B cell (primary cell): ENCODE data around the gene MTCL3.

Source experiments
- ATAC-seq: fragments of 200-7000 bp; cut with Tn5 transposase; one replicate; pipeline ENCODE4 v1.10.0; 2021; ENCODE audit warnings: low read depth, mild to moderate bottlenecking, moderate number of reproducible peaks, moderate library complexity
- CTCF ChIA-PET: fragments of 350-600 bp; sonication (Branson Sonifier 250); formaldehyde crosslinking; loops from one replicate; lab custom pipeline; 2021; ENCODE audit warnings: antibody characterized with exemption, inconsistent platforms; lab: Charles Lee
- POLR2A ChIA-PET: fragments of 350-600 bp; sonication (Branson Sonifier 250); formaldehyde crosslinking; loops from one replicate; lab custom pipeline; 2021; ENCODE audit warnings: antibody characterized with exemption; lab: Charles Lee
- DNase-seq: peaks from one replicate; pipeline ENCODE4 v3.0.0; 2013
- H2AFZ ChIP-seq: 2 replicates; pipeline ENCODE4 v1.6.1; 2012; ENCODE audit warnings: mild to moderate bottlenecking, low read depth, low read length; ENCODE audit not compliant: insufficient read depth, poor library complexity, severe bottlenecking
- H3K27ac ChIP-seq, 2 donors: 1 replicate in 1 of 2; 2 replicates in 1 of 2; pipeline ENCODE4 v1.5.1; 2012 to 2013; ENCODE audit warnings: low read length in 2 of 2, mild to moderate bottlenecking in 2 of 2, moderate library complexity in 1 of 2
- H3K27me3 ChIP-seq, 4 experiments: fragments of 200-600 bp in 1 of 4; sonication (generic) in 1 of 4; replicated peaks in 1 of 4; 1 replicate in 2 of 4; 2 replicates in 2 of 4; pipeline versions ENCODE4 v1.6.1 to v1.7.0; 2013 to 2016; ENCODE audit warnings: low read length in 3 of 4, mild to moderate bottlenecking in 2 of 4, mixed read lengths in 1 of 4, moderate library complexity in 1 of 4; ENCODE audit not compliant: insufficient read depth in 4 of 4, control insufficient read depth in 3 of 4; ENCODE audit errors: control extremely low read depth in 1 of 4
- H3K36me3 ChIP-seq, 2 experiments: replicated peaks in 1 of 2; 1 replicate in 1 of 2; 2 replicates in 1 of 2; pipeline versions ENCODE4 v1.6.1 to v1.7.1; 2013; ENCODE audit warnings: low read length in 1 of 2; ENCODE audit not compliant: insufficient read depth in 2 of 2, control insufficient read depth in 1 of 2; ENCODE audit errors: control extremely low read depth in 1 of 2, extremely low read depth in 1 of 2
- H3K4me1 ChIP-seq, 2 donors: fragments of 200-600 bp in 1 of 2; sonication (generic) in 1 of 2; 1 replicate in 1 of 2; 2 replicates in 1 of 2; pipeline versions ENCODE4 v1.5.1 to v1.6.1; 2013 to 2017; ENCODE audit warnings: low read length in 2 of 2; ENCODE audit not compliant: control insufficient read depth in 2 of 2, insufficient read depth in 2 of 2
- H3K4me2 ChIP-seq: replicated peaks from 2 replicates; pipeline ENCODE3; 2012; ENCODE audit warnings: mild to moderate bottlenecking, low read depth, low read length; ENCODE audit not compliant: poor library complexity, severe bottlenecking
- H3K4me3 ChIP-seq, 5 experiments: fragments of 200-600 bp in 1 of 5; sonication (generic) in 1 of 5; 1 replicate in 3 of 5; 2 replicates in 2 of 5; pipeline versions ENCODE4 v1.5.1 to v1.7.0; 2011 to 2016; ENCODE audit warnings: low read length in 4 of 5, mild to moderate bottlenecking in 4 of 5, low read depth in 2 of 5, control low read depth in 1 of 5, moderate library complexity in 1 of 5; ENCODE audit not compliant: insufficient read depth in 1 of 5; ENCODE audit errors: control extremely low read depth in 1 of 5, extremely low read depth in 1 of 5
- H3K79me2 ChIP-seq: fragments of 200-600 bp; sonication (generic); one replicate; pipeline ENCODE4 v1.6.0; 2016; ENCODE audit warnings: low read length; ENCODE audit not compliant: control insufficient read depth, insufficient read depth
- H3K9ac ChIP-seq: fragments of 200-600 bp; sonication (generic); 2 replicates; pipeline ENCODE4 v1.6.1; 2017; ENCODE audit warnings: mild to moderate bottlenecking, low read length, moderate library complexity
- H3K9me3 ChIP-seq, 3 donors: one replicate each; pipeline versions ENCODE4 v1.6.1 to v1.7.1; 2013; ENCODE audit warnings: low read length in 2 of 3; ENCODE audit not compliant: control insufficient read depth in 2 of 3, insufficient read depth in 1 of 3; ENCODE audit errors: control extremely low read depth in 1 of 3
- H4K20me1 ChIP-seq: 2 replicates; pipeline ENCODE4 v1.6.0; 2012; ENCODE audit warnings: mild to moderate bottlenecking, low read length; ENCODE audit not compliant: insufficient read depth, control insufficient read depth, poor library complexity, severe bottlenecking
- H3K27ac Mint-ChIP-seq: one replicate; pipeline ENCODE4 v1.8.0; 2021; ENCODE audit warnings: mixed read lengths
- H3K27me3 Mint-ChIP-seq: one replicate; pipeline ENCODE4 v1.8.0; 2021; ENCODE audit warnings: mixed read lengths
- H3K4me1 Mint-ChIP-seq: one replicate; pipeline ENCODE4 v1.8.0; 2021; ENCODE audit warnings: mixed read lengths
- H3K4me3 Mint-ChIP-seq: one replicate; pipeline ENCODE4 v1.8.0; 2021; ENCODE audit warnings: mixed read lengths
- H3K9me3 Mint-ChIP-seq: one replicate; pipeline ENCODE4 v1.8.0; 2022; ENCODE audit warnings: mixed read lengths; ENCODE audit not compliant: insufficient read depth
- EZH2 ChIP-seq: IDR thresholded peaks from 2 replicates; pipeline ENCODE4 v1.6.1; 2012; ENCODE audit warnings: borderline replicate concordance, low read depth, mild to moderate bottlenecking, moderate library complexity, low read length; ENCODE audit not compliant: insufficient read depth, poor library complexity, severe bottlenecking
- WGBS: methylation state at CpG from one replicate; pipeline ENCODE4 v1.1.5; 2013; ENCODE audit warnings: missing lambda C conversion rate; ENCODE audit not compliant: insufficient coverage; 5-methylcytosine and 5-hydroxymethylcytosine counted together
- intact Hi-C: fragments of 100-400 bp; cut with micrococcal nuclease; formaldehyde crosslinking; loops from one replicate; pipeline ENCODE4 v1.10.0; 2022
- TF ChIP-seq, protein P1 (sequence below): fragments of 200-600 bp; IDR thresholded peaks from one replicate; pipeline ENCODE4 v1.8.0; 2022; ENCODE audit warnings: antibody characterized with exemption, mild to moderate bottlenecking

Gene MTCL3

DNA sequence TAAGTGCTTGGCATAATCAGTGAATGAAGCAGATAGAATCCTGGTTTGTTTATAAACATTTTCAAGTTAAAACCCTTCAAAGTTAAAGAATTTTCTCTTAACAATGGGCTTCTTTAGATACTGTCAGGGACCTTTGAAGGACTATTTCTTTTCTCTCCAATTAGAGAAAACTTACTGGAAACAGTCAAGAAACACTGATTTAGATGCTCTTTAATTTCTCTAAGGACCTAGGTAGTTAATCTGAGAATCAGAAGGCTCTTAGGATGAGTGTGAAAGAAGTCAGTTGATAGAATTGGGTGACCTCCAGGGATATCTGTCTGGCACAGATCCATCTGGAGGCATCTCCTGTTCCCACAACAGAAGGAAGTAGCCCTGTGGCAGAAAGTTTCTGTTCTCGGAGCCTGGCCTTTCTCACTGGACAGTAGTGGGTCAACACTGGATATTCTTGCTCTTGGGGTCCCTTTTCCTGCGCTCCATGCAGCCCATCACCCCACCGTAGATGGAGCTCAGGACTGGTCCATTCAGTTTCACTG is 82.5 kb downstream of the MTCL3 start:
- Histone ChIP-seq H3K27me3 (no peaks in the 10 kb centered on the region), H3K36me3 (no peaks in the 10 kb centered on the region), H3K4me2 (no peak overlapping the region), H4K20me1 (no peaks in the 10 kb centered on the region), H3K9ac (no peak overlapping the region), H2AFZ (no peak overlapping the region), H3K79me2 (no peaks in the 10 kb centered on the region), H3K9me3 (no peaks in the 10 kb centered on the region), H3K4me1 (no peaks in the 10 kb centered on the region), H3K4me3 (no peak overlapping the region), H3K27ac (no peak overlapping the region)
- H3K9me3 Mint-ChIP-seq = no peaks in the 10 kb centered on the region
- ChIA-PET CTCF (no interaction called here), POLR2A (no interaction called here)
- no peak overlapping the region for H3K27ac Mint-ChIP-seq
- WGBS = 89% methylated on average over 2 of the region's 3 CpGs
- peaks cover 4% of the 10 kb centered on the region for H3K27me3 Mint-ChIP-seq
- no peak for TF ChIP-seq EZH2
- TF ChIP-seq, protein P1, sequence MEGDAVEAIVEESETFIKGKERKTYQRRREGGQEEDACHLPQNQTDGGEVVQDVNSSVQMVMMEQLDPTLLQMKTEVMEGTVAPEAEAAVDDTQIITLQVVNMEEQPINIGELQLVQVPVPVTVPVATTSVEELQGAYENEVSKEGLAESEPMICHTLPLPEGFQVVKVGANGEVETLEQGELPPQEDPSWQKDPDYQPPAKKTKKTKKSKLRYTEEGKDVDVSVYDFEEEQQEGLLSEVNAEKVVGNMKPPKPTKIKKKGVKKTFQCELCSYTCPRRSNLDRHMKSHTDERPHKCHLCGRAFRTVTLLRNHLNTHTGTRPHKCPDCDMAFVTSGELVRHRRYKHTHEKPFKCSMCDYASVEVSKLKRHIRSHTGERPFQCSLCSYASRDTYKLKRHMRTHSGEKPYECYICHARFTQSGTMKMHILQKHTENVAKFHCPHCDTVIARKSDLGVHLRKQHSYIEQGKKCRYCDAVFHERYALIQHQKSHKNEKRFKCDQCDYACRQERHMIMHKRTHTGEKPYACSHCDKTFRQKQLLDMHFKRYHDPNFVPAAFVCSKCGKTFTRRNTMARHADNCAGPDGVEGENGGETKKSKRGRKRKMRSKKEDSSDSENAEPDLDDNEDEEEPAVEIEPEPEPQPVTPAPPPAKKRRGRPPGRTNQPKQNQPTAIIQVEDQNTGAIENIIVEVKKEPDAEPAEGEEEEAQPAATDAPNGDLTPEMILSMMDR = no peak
- ATAC-seq (no peak), DNase-seq (no peak)
- no peak overlapping the region for H3K4me3 Mint-ChIP-seq
- intact Hi-C loops = no loop called here
- no peaks in the 10 kb centered on the region for H3K4me1 Mint-ChIP-seq

DNA sequence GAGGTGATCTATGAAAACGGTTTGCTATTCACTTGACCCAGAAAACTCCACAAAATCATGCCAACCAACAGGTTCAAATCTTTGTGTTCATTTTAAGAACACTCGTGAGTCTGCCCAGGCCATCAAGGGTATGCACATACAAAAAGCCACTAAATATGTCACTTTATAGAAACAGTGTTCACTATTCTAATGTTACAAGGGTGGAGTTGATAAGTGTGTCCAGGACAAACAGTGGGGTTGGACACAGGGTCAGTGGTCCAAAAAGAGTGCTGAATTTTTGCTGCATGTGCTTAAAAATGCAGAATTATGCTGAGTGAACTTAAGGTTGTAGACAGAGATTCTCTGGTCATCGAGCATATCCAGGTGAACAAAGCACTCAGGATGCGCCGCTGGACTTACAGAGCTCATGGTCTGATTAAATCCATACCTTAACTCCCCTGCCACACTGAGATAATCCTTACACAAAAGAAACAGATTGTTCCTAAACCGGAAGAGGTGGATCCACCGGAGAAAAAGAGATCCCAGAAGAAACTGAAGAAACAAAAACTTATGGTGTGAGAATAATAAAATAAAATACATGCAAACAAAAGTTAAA is 83.4 kb downstream of the MTCL3 start:
- Mint-ChIP-seq H3K27ac (no peak overlapping the region), H3K4me3 (no peak overlapping the region), H3K9me3 (no peaks in the 10 kb centered on the region), H3K27me3 (peaks cover 4% of the 10 kb centered on the region), H3K4me1 (no peaks in the 10 kb centered on the region)
- CTCF ChIA-PET = no interaction called here
- Histone ChIP-seq H3K4me1 (no peaks in the 10 kb centered on the region), H3K79me2 (no peaks in the 10 kb centered on the region), H4K20me1 (no peaks in the 10 kb centered on the region), H3K27ac (no peak overlapping the region), H3K27me3 (no peaks in the 10 kb centered on the region), H3K4me3 (no peak overlapping the region), H2AFZ (no peak overlapping the region), H3K4me2 (no peak overlapping the region), H3K36me3 (no peaks in the 10 kb centered on the region), H3K9me3 (no peaks in the 10 kb centered on the region), H3K9ac (no peak overlapping the region)
- POLR2A ChIA-PET = no interaction called here
- intact Hi-C loops = no loop called here
- no peak for TF ChIP-seq EZH2
- DNase-seq (no peak), ATAC-seq (no peak)
- no CpG with 5 or more reads among the region's 7 CpGs for WGBS
